Esophagus muscularis mucosa (tissue), 4 donors: ENCODE results near the gene PLA1A. TPM values are rescaled to one million over a fixed set of nuclear protein-coding genes. Genes with fewer than 3 reads are reported as not detected.

Source experiments
- DNase-seq: peaks from one replicate; pipeline ENCODE4 v3.0.0-alpha.2; 2017; ENCODE audit errors: extremely low spot score
- H3K27ac ChIP-seq, 4 donors: fragments of 200-600 bp; sonication (generic); replicated peaks in 1 of 4; 1 replicate in 3 of 4; 2 replicates in 1 of 4; pipeline ENCODE4 v1.5.1; 2016 to 2019; ENCODE audit warnings: mild to moderate bottlenecking in 1 of 4
- H3K27me3 ChIP-seq, 4 donors: fragments of 200-600 bp; sonication (generic); one replicate each; pipeline versions ENCODE4 v1.5.1 to v1.6.0; 2016 to 2019
- H3K36me3 ChIP-seq, 4 donors: fragments of 200-600 bp; sonication (generic); one replicate each; pipeline ENCODE4 v1.5.1; 2016 to 2019
- H3K4me1 ChIP-seq, 4 donors: fragments of 200-600 bp; sonication (generic); one replicate each; pipeline ENCODE4 v1.5.1; 2016 to 2019
- H3K4me3 ChIP-seq, 4 donors: fragments of 200-600 bp; sonication (generic); 1 replicate in 2 of 4; 2 replicates in 2 of 4; pipeline ENCODE4 v1.5.1; 2016 to 2019; ENCODE audit warnings: mild to moderate bottlenecking in 4 of 4, moderate library complexity in 1 of 4
- H3K9me3 ChIP-seq, 4 donors: fragments of 200-600 bp; sonication (generic); 1 replicate in 3 of 4; 2 replicates in 1 of 4; pipeline ENCODE4 v1.5.1; 2016 to 2019
- CTCF ChIP-seq, 3 experiments: fragments of 200-600 bp in 2 of 3; fragments of 450-650 bp in 1 of 3; sonication (generic) in 2 of 3; IDR thresholded peaks; one replicate each; pipeline ENCODE4 v1.5.1; 2017 to 2019; ENCODE audit warnings: antibody characterized with exemption in 3 of 3, mild to moderate bottlenecking in 2 of 3, moderate library complexity in 1 of 3
- EP300 ChIP-seq: sonication (generic); formaldehyde crosslinking; IDR thresholded peaks from one replicate; pipeline ENCODE4 v1.6.1; 2017; ENCODE audit warnings: antibody characterized with exemption
- POLR2A ChIP-seq: fragments of 450-650 bp; IDR thresholded peaks from one replicate; pipeline ENCODE4 v1.6.1; 2017; ENCODE audit warnings: antibody characterized with exemption, moderate library complexity, mild to moderate bottlenecking, low read depth
- POLR2AphosphoS5 ChIP-seq, 2 donors: sonication (generic); formaldehyde crosslinking; IDR thresholded peaks; one replicate each; pipeline ENCODE4 v1.6.1; 2017; ENCODE audit warnings: antibody characterized with exemption in 2 of 2
- WGBS: methylation state at CpG from one replicate; pipeline ENCODE4 v1.1.5; 2018; 5-methylcytosine and 5-hydroxymethylcytosine counted together
- intact Hi-C: fragments of 100-400 bp; cut with DNase I; formaldehyde crosslinking; loops from one replicate; pipeline ENCODE4 v1.15.1; 2023
- total RNA-seq, 4 donors: library from RNA; depleted of rRNA; stranded (reverse); fragments of >200 nt; gene quantifications; one replicate each; pipeline versions ENCODE4 v1.1.0 to v1.2.1, GENCODE V29; 2016

The PLA1A gene
- total RNA-seq, 4 donors from 2014 or later, result 1.5 to 2.9 (median 2.0) TPM

- H3K36me3 ChIP-seq, result no peaks in the 10 kb centered on the region
- no peak overlapping the region for H3K4me3 ChIP-seq
- H3K27me3 ChIP-seq, result no peaks in the 10 kb centered on the region
- no peaks in the 10 kb centered on the region for H3K9me3 ChIP-seq
- TF ChIP-seq CTCF (IDR thresholded peaks at IDR 0.05) (no peak), EP300 (no peak), POLR2AphosphoS5 (IDR thresholded peaks at IDR 0.05) (no peak)
- no peak for DNase-seq
- no peak overlapping the region for H3K27ac ChIP-seq
- intact Hi-C loops, result no loop called here
- 78% methylated on average over 3 of the region's 3 CpGs for WGBS
- peaks cover 0 to 5% (median 0%) of the 10 kb centered on the region in 4 donors for H3K4me1 ChIP-seq
Measured at GRCh38 chr3:119557877-119558269, 39.8 kb upstream of the PLA1A start.

- Histone ChIP-seq H3K27ac (no peak overlapping the region), H3K4me3 (no peak overlapping the region), H3K36me3 (no peaks in the 10 kb centered on the region), H3K27me3 (no peaks in the 10 kb centered on the region), H3K9me3 (no peaks in the 10 kb centered on the region), H3K4me1 (peaks cover 0 to 5% (median 0%) of the 10 kb centered on the region in 4 donors)
- intact Hi-C loops, result no loop called here
- TF ChIP-seq CTCF (IDR thresholded peaks at IDR 0.05), result no peak
- TF ChIP-seq POLR2AphosphoS5 (IDR thresholded peaks at IDR 0.05), result no peak
- TF ChIP-seq EP300, result no peak
- no peak for TF ChIP-seq POLR2A
- WGBS, result 95% methylated on average over 9 of the region's 9 CpGs
- no peak for DNase-seq
Measured at GRCh38 chr3:119558626-119559317, 38.9 kb upstream of the PLA1A start.

GRCh38 chr3:119559441-119559963 lies 38.2 kb upstream of the PLA1A start, which contains the start of gene CD80:
TSS of gene CD80 (minus strand) at chr3:119559614. CDS start at chr3:119557728, 1,886 bp downstream.
- no peak for DNase-seq
- H3K9me3 ChIP-seq, result no peaks in the 10 kb centered on the region
- intact Hi-C loops, result no loop called here
- H3K4me1 ChIP-seq, result peaks cover 0 to 5% (median 0%) of the 10 kb centered on the region in 4 donors
- no peak within 1 kb of the TSS for H3K27ac ChIP-seq
- H3K36me3 ChIP-seq, result no peaks in the 10 kb centered on the region
- no peaks in the 10 kb centered on the region for H3K27me3 ChIP-seq
- TF ChIP-seq CTCF (IDR thresholded peaks at IDR 0.05) (peak; percentile 14 to 25 (median 21)), POLR2AphosphoS5 (IDR thresholded peaks at IDR 0.05) (no peak)
- 35% methylated on average over 3 of the region's 7 CpGs for WGBS
- no peak within 1 kb of the TSS for H3K4me3 ChIP-seq

- Histone ChIP-seq H3K27me3 (no peaks in the 10 kb centered on the region), H3K27ac (no peak overlapping the region), H3K9me3 (no peaks in the 10 kb centered on the region), H3K4me1 (peaks cover 0 to 5% (median 0%) of the 10 kb centered on the region in 4 donors), H3K4me3 (no peak overlapping the region), H3K36me3 (no peaks in the 10 kb centered on the region)
- 94% methylated on average over 4 of the region's 5 CpGs for WGBS
- intact Hi-C loops, result no loop called here
- DNase-seq, result no peak
- TF ChIP-seq CTCF (IDR thresholded peaks at IDR 0.05) (no peak), EP300 (no peak), POLR2A (no peak), POLR2AphosphoS5 (IDR thresholded peaks at IDR 0.05) (no peak)
Measured at GRCh38 chr3:119560160-119560559, 37.5 kb upstream of the PLA1A start.
